HEK293 (cell line): ENCODE data around the gene ERBB2.

Experiments
- CTCF ChIA-PET: fragments of 350-600 bp; formaldehyde crosslinking; extraction: SDS; loops from one replicate; lab custom pipeline; 2021; ENCODE audit warnings: antibody characterized with exemption; lab: Yijun Ruan, JAX
- POLR2A ChIA-PET: fragments of 300-600 bp; formaldehyde crosslinking; extraction: SDS; loops from one replicate; lab custom pipeline; 2020; ENCODE audit warnings: antibody characterized with exemption, inconsistent platforms; lab: Yijun Ruan, JAX
- H3K27ac ChIP-seq: fragments of 200-500 bp; sonication (Bioruptor generic); 2 replicates; pipeline ENCODE4 v1.5.1; 2014; ENCODE audit warnings: low read depth, low read length, control low read depth, inconsistent platforms; ENCODE audit errors: extremely low read depth
- H3K36me3 ChIP-seq, 2 experiments: fragments of 200-500 bp in 1 of 2; sonication (Bioruptor generic) in 1 of 2; 1 replicate in 1 of 2; 2 replicates in 1 of 2; pipeline ENCODE4 v1.5.1; 2014 to 2017; ENCODE audit warnings: inconsistent platforms in 2 of 2, low read length in 2 of 2; ENCODE audit not compliant: control insufficient read depth in 2 of 2, insufficient read depth in 1 of 2
- H3K4me1 ChIP-seq: fragments of 200-500 bp; sonication (Bioruptor generic); 2 replicates; pipeline ENCODE4 v1.5.1; 2014; ENCODE audit warnings: mild to moderate bottlenecking, low read length, inconsistent platforms; ENCODE audit not compliant: control insufficient read depth, insufficient read depth
- H3K4me3 ChIP-seq: 2 replicates; pipeline ENCODE4 v1.5.1; 2011; ENCODE audit warnings: low read depth, mild to moderate bottlenecking, control low read depth, low read length, moderate library complexity
- H3K9me3 ChIP-seq: fragments of 200-500 bp; sonication (Bioruptor generic); 2 replicates; pipeline ENCODE4 v1.5.1; 2014; ENCODE audit warnings: low read depth, low read length, inconsistent platforms; ENCODE audit not compliant: control insufficient read depth, insufficient read depth
- CTCF ChIP-seq: fragments of 450-650 bp; formaldehyde crosslinking; IDR thresholded peaks from 2 replicates; pipeline ENCODE4 v1.5.1; 2016; ENCODE audit warnings: missing biosample characterization, missing genetic modification characterization
- KLF16 ChIP-seq: fragments of 450-650 bp; formaldehyde crosslinking; IDR thresholded peaks from 2 replicates; pipeline ENCODE4 v1.5.1; 2017; ENCODE audit warnings: missing biosample characterization, missing genetic modification characterization
- TRIM28 ChIP-seq: IDR thresholded peaks from 2 replicates; pipeline ENCODE4 v1.6.1; 2011; ENCODE audit warnings: low read length, control low read depth, borderline replicate concordance
- ZBTB10 ChIP-seq: fragments of 450-650 bp; formaldehyde crosslinking; IDR thresholded peaks from 2 replicates; pipeline ENCODE4 v1.5.1; 2016; ENCODE audit warnings: missing biosample characterization, missing genetic modification characterization
- ZEB2 ChIP-seq: fragments of 450-650 bp; formaldehyde crosslinking; IDR thresholded peaks from 2 replicates; pipeline ENCODE4 v1.5.1; 2016; ENCODE audit warnings: missing biosample characterization, missing genetic modification characterization
- ZNF121 ChIP-seq: fragments of 450-650 bp; formaldehyde crosslinking; IDR thresholded peaks from 2 replicates; pipeline ENCODE4 v1.5.1; 2016; ENCODE audit warnings: missing biosample characterization, missing genetic modification characterization
- ZNF19 ChIP-seq: fragments of 450-650 bp; formaldehyde crosslinking; IDR thresholded peaks from 2 replicates; pipeline ENCODE4; 2016; ENCODE audit warnings: missing biosample characterization, missing genetic modification characterization, low read depth
- ZNF214 ChIP-seq: fragments of 450-650 bp; formaldehyde crosslinking; IDR thresholded peaks from 2 replicates; pipeline ENCODE4 v1.5.1; 2017; ENCODE audit warnings: missing biosample characterization, mild to moderate bottlenecking, missing genetic modification characterization, borderline replicate concordance
- ZNF223 ChIP-seq: fragments of 450-650 bp; formaldehyde crosslinking; IDR thresholded peaks from 2 replicates; pipeline ENCODE4 v1.5.1; 2016; ENCODE audit warnings: missing biosample characterization, missing genetic modification characterization
- ZNF248 ChIP-seq: fragments of 450-650 bp; formaldehyde crosslinking; IDR thresholded peaks from 2 replicates; pipeline ENCODE4 v1.5.1; 2017; ENCODE audit warnings: missing biosample characterization, missing genetic modification characterization
- ZNF311 ChIP-seq: fragments of 450-650 bp; formaldehyde crosslinking; IDR thresholded peaks from 2 replicates; pipeline ENCODE4 v1.5.1; 2017; ENCODE audit warnings: missing biosample characterization, missing genetic modification characterization, borderline replicate concordance
- ZNF585B ChIP-seq: fragments of 450-650 bp; formaldehyde crosslinking; IDR thresholded peaks from 2 replicates; pipeline ENCODE4 v1.5.1; 2016; ENCODE audit warnings: missing biosample characterization, missing genetic modification characterization
- ZNF639 ChIP-seq: fragments of 450-650 bp; formaldehyde crosslinking; IDR thresholded peaks from 2 replicates; pipeline ENCODE4 v1.5.1; 2016; ENCODE audit warnings: missing biosample characterization, missing genetic modification characterization
- ZNF791 ChIP-seq: fragments of 450-650 bp; formaldehyde crosslinking; IDR thresholded peaks from 2 replicates; pipeline ENCODE4 v1.5.1; 2016; ENCODE audit warnings: missing biosample characterization, missing genetic modification characterization
- ZNF843 ChIP-seq: fragments of 450-650 bp; formaldehyde crosslinking; IDR thresholded peaks from 2 replicates; pipeline ENCODE4 v1.5.1; 2016; ENCODE audit warnings: missing biosample characterization, missing genetic modification characterization
- TF ChIP-seq, protein P1 (sequence below): fragments of 450-650 bp; formaldehyde crosslinking; IDR thresholded peaks from 2 replicates; pipeline ENCODE4 v1.5.1; 2016; ENCODE audit warnings: missing biosample characterization, missing genetic modification characterization
- TF ChIP-seq, protein P2 (sequence below): sonication (generic); formaldehyde crosslinking; IDR thresholded peaks from 2 replicates; pipeline ENCODE4 v1.8.1; 2022; ENCODE audit warnings: mild to moderate bottlenecking, moderate library complexity, missing genetic modification reagents
- TF ChIP-seq, protein P3 (sequence below): fragments of 450-650 bp; formaldehyde crosslinking; IDR thresholded peaks from 2 replicates; pipeline ENCODE4 v1.5.1; 2016; ENCODE audit warnings: missing biosample characterization, missing genetic modification characterization, low read depth
- TF ChIP-seq, protein P4 (sequence below): fragments of 450-650 bp; formaldehyde crosslinking; IDR thresholded peaks from 2 replicates; pipeline ENCODE4 v1.5.1; 2016; ENCODE audit warnings: missing biosample characterization, missing genetic modification characterization

The ERBB2 gene

DNA sequence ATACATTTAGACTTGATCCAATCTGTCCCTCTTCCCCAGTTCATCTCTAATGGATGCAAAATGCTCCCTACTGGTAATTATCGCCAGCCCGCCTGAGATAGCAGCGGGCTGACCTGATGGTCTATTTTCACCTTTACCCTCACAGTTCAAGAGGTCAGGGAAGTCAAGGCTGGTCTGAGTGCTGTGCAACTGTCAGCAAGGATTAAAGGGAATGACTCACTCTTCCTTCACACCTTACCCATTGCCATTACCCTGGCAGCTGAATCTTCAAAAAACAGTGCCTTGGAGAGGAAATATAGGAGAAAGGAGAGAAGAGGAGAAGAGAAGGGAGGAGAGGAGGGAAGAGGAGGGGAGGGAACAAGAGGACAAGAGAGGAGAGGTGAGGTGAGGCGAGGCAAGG lies 74.2 kb downstream of the ERBB2 start (continued):
- TF ChIP-seq, protein P1, sequence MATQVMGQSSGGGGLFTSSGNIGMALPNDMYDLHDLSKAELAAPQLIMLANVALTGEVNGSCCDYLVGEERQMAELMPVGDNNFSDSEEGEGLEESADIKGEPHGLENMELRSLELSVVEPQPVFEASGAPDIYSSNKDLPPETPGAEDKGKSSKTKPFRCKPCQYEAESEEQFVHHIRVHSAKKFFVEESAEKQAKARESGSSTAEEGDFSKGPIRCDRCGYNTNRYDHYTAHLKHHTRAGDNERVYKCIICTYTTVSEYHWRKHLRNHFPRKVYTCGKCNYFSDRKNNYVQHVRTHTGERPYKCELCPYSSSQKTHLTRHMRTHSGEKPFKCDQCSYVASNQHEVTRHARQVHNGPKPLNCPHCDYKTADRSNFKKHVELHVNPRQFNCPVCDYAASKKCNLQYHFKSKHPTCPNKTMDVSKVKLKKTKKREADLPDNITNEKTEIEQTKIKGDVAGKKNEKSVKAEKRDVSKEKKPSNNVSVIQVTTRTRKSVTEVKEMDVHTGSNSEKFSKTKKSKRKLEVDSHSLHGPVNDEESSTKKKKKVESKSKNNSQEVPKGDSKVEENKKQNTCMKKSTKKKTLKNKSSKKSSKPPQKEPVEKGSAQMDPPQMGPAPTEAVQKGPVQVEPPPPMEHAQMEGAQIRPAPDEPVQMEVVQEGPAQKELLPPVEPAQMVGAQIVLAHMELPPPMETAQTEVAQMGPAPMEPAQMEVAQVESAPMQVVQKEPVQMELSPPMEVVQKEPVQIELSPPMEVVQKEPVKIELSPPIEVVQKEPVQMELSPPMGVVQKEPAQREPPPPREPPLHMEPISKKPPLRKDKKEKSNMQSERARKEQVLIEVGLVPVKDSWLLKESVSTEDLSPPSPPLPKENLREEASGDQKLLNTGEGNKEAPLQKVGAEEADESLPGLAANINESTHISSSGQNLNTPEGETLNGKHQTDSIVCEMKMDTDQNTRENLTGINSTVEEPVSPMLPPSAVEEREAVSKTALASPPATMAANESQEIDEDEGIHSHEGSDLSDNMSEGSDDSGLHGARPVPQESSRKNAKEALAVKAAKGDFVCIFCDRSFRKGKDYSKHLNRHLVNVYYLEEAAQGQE (tag by site-specific recombination), result no peak
- TF ChIP-seq, protein P2, sequence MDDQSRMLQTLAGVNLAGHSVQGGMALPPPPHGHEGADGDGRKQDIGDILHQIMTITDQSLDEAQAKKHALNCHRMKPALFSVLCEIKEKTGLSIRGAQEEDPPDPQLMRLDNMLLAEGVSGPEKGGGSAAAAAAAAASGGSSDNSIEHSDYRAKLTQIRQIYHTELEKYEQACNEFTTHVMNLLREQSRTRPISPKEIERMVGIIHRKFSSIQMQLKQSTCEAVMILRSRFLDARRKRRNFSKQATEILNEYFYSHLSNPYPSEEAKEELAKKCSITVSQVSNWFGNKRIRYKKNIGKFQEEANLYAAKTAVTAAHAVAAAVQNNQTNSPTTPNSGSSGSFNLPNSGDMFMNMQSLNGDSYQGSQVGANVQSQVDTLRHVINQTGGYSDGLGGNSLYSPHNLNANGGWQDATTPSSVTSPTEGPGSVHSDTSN (CRISPR knock-in tag), result no peak
- no peak for TF ChIP-seq KLF16 (tag by site-specific recombination)

- peaks cover 18% of the 10 kb centered on the region for H3K4me1 ChIP-seq
- H3K36me3 ChIP-seq, result no peaks in the 10 kb centered on the region
- no peaks in the 10 kb centered on the region for H3K9me3 ChIP-seq
- no peak overlapping the region for H3K27ac ChIP-seq
- POLR2A ChIA-PET, result interaction anchor here (0.6 to 0.7 kb wide), 2 partner anchors 11 to 178 kb away, joined by 3 read pairs; no protein-coding TSS in a partner anchor
- TF ChIP-seq, protein P3, sequence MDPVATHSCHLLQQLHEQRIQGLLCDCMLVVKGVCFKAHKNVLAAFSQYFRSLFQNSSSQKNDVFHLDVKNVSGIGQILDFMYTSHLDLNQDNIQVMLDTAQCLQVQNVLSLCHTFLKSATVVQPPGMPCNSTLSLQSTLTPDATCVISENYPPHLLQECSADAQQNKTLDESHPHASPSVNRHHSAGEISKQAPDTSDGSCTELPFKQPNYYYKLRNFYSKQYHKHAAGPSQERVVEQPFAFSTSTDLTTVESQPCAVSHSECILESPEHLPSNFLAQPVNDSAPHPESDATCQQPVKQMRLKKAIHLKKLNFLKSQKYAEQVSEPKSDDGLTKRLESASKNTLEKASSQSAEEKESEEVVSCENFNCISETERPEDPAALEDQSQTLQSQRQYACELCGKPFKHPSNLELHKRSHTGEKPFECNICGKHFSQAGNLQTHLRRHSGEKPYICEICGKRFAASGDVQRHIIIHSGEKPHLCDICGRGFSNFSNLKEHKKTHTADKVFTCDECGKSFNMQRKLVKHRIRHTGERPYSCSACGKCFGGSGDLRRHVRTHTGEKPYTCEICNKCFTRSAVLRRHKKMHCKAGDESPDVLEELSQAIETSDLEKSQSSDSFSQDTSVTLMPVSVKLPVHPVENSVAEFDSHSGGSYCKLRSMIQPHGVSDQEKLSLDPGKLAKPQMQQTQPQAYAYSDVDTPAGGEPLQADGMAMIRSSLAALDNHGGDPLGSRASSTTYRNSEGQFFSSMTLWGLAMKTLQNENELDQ (tag by site-specific recombination), result no peak
- TF ChIP-seq ZNF223 (tag by site-specific recombination), result no peak
- TF ChIP-seq ZNF121 (tag by site-specific recombination), result no peak
- no peak for TF ChIP-seq ZNF214
- H3K4me3 ChIP-seq, result no peak overlapping the region
- CTCF ChIA-PET, result interaction anchor here (0.6 to 0.7 kb wide), 5 partner anchors 121 to 853 kb away, joined by 3 to 7 read pairs (median 4); no protein-coding TSS in a partner anchor
Measured at GRCh38 chr17:39775031-39775430, 75.2 kb downstream of the ERBB2 start.

GRCh38 chr17:39776252-39776651 lies 76.4 kb downstream of the ERBB2 start:
- Histone ChIP-seq H3K4me3 (no peak overlapping the region), H3K4me1 (peaks cover 5% of the 10 kb centered on the region), H3K27ac (no peak overlapping the region), H3K36me3 (no peaks in the 10 kb centered on the region), H3K9me3 (no peaks in the 10 kb centered on the region)
- POLR2A ChIA-PET, result no interaction called here
- CTCF ChIA-PET, result interaction anchor here (1.8 kb wide), 1 partner anchor 46 kb away, joined by 6 read pairs; the partner anchor contains the start of gene MIEN1
- TF ChIP-seq ZEB2 (tag by site-specific recombination) (no peak), ZBTB10 (tag by site-specific recombination) (no peak), ZNF311 (tag by site-specific recombination) (no peak), ZNF19 (no peak), ZNF248 (tag by site-specific recombination) (no peak), ZNF791 (tag by site-specific recombination) (no peak), ZNF843 (tag by site-specific recombination) (no peak), ZNF639 (no peak), TRIM28 (no peak), ZNF585B (tag by site-specific recombination) (no peak), CTCF (no peak)
- TF ChIP-seq, protein P4, sequence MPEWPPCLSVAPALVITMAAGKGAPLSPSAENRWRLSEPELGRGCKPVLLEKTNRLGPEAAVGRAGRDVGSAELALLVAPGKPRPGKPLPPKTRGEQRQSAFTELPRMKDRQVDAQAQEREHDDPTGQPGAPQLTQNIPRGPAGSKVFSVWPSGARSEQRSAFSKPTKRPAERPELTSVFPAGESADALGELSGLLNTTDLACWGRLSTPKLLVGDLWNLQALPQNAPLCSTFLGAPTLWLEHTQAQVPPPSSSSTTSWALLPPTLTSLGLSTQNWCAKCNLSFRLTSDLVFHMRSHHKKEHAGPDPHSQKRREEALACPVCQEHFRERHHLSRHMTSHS (tag by site-specific recombination), result no peak
